GM19324 (cell line): ENCODE measurements around the gene CADPS2.
A peak's percentile ranks its signal among the peaks of the same experiment; 100 is the strongest.

Experiments
- ATAC-seq: cut with Tn5 transposase; IDR thresholded peaks from one replicate; pipeline ENCODE4 v1.9.1; 2021; ENCODE audit warnings: mild to moderate bottlenecking, moderate library complexity; ENCODE audit not compliant: unreplicated experiment, low FRiP score

Gene CADPS2

DNA sequence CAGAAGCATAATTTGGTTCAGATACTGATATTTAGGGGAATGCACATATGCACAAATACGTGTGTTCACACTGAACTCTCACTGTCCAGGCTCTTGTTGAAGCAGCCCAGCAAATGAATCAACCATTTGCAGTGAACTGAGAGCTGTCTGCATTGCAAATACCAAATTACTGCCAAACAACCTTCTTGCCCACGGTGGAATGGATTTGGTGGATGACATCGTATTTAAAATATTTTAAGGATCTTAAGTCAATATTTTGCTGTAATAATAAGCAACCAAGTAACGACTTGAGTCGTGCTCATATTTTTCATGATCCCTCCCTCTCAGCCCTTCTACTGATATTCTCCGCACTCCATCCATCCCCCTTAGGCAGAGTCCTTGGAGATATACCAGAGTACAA lies 473.8 kb downstream of the CADPS2 start:
- no peak for ATAC-seq

GRCh38 chr7:122407195-122407594 lies 479.1 kb downstream of the CADPS2 start:
- no peak for ATAC-seq

DNA sequence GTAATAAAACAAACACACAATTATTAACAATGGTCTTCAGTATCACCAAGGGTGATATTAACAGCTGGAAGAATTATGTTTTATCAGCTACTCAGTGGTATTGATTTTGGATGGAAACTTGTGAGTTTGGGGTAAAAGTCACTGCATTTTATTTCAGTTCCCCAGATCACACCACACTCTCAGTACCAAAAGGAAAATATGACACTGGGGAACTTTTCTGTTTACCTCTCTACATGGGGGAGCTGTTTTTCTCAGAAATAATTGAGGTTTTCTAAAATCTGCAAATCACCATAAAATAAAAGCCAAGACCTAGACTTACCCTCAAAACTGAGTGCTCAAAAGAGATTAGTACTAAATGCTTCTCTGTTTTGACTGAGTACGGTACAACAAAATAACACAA lies 483.1 kb downstream of the CADPS2 start:
- ATAC-seq, result no peak

- ATAC-seq, result no peak
Measured at GRCh38 chr7:122402235-122402634, 484.0 kb downstream of the CADPS2 start.

DNA sequence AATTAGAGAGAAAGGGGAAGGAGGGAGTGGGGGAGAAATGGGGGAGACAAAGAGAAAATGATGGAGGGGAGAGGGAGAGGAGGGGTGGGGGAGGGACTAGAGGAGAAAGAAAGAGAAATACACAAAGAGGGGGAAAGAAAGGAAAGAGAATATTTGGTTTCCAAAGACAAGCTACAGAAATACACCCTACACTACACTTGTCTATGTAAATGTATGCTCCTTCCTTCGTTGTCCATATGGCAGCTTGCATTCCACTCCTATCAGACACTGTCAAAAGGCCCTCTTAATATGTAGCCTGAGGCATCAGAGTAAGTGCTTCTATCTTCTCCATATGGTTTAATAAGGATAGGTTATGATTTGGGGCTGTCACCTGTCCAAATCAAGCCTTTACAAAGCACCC lies 488.9 kb downstream of the CADPS2 start:
- ATAC-seq, result no peak

- ATAC-seq, result no peak
Measured at GRCh38 chr7:122394512-122394911, 491.7 kb downstream of the CADPS2 start.

- no peak for ATAC-seq
Measured at GRCh38 chr7:122384528-122384927, 501.7 kb downstream of the CADPS2 start.

GRCh38 chr7:122383934-122384333 lies 502.3 kb downstream of the CADPS2 start:
- peak; percentile 61 for ATAC-seq

DNA sequence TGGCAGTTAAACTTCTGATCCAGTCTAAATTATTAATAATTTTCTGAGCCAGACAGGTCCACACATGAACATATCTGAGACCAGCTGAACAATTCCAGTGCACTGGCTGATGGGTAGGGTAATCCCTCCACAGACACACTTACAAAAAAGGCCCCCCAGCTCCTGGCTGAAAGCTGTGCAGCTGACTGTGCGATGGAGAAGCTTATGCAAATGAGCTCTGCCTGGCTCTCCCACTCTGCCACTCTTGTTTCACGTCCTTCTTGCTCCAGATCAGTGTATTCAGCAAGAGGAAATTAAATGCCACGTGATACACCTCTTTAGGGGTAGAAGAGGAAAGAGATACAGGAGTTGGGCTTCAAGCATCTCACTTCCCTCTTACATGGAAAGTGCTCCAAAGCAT lies 505.3 kb downstream of the CADPS2 start:
- ATAC-seq, result no peak

DNA sequence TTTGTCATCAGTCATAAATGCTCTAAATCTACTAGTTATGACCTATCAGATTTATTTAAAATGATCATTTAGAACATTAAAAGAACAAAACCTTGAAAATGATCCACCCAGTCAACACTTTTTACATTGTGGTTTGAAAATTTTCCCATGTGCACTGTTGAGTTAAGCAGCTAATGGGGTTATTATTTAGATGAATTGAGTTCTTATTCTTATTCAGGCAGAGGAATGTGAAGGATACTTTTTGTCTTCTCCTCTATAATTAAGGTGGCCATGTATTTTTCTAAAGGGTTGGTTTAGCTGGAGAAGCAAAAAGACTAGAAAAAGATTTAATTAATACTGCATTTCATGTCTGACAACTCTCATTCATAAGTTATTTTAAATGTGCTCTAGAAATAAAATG lies 506.8 kb downstream of the CADPS2 start:
- no peak for ATAC-seq

GRCh38 chr7:122369756-122370155 lies 516.5 kb downstream of the CADPS2 start:
- no peak for ATAC-seq

GRCh38 chr7:122364761-122365280 lies 521.4 kb downstream of the CADPS2 start:
- ATAC-seq, result no peak

DNA sequence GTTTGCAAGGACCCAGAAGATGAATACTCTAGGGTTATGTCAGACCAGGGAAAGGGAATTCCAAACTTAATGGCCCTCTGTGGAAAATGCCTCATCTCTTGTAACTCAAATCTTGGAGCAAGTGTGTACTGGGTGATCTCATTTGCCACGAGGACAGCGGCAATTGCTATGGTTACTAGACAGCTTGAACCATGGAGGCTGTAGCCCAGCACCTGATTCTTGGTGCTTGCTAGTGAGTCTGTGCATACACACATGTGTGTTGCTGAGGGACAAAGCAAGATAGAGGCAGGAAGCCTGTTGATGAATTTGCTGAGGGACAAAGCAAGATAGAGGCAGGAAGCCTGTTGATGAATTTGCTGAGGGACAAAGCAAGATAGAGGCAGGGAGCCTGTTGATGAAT lies 523.1 kb downstream of the CADPS2 start:
- no peak for ATAC-seq

GRCh38 chr7:122362473-122362872 lies 523.8 kb downstream of the CADPS2 start:
- ATAC-seq, result no peak

- ATAC-seq, result no peak
Measured at GRCh38 chr7:122354656-122355055, 531.6 kb downstream of the CADPS2 start.

- no peak for ATAC-seq
Measured at GRCh38 chr7:122352454-122352853, 533.8 kb downstream of the CADPS2 start.

DNA sequence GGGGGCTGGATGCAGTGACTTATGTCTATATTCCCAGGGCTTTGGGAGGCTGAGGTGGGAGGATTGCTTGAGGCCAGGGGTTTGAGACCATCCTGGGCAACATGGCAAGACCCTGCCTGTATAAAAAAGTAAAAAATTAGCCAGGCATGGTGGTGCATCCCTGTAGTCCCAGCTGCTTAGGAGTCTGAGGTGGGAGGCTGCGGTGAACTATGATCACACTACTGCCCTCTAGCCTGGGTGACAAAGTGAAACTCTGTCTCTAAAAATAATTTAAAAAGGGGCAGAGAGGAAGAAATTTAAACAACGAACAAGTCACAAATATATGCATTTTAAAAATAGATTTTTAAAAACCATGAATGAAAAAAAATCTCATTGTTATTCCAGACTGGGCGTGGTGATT lies 535.6 kb downstream of the CADPS2 start:
- no peak for ATAC-seq

DNA sequence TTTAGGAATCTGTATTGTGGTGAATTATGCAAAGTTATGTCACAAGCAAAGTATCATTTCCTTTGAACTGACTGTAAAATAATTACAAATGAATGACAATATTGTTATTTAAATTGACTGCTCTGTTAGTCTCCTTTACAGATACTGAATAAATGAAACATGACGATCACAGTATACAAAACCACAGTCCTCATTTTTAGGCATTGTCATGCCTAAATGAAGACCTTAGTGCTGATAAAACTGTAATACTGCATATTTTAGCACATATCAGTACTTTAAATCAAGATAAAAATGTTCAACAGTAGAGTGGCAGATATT lies 542.0 kb downstream of the CADPS2 start:
- ATAC-seq, result no peak

DNA sequence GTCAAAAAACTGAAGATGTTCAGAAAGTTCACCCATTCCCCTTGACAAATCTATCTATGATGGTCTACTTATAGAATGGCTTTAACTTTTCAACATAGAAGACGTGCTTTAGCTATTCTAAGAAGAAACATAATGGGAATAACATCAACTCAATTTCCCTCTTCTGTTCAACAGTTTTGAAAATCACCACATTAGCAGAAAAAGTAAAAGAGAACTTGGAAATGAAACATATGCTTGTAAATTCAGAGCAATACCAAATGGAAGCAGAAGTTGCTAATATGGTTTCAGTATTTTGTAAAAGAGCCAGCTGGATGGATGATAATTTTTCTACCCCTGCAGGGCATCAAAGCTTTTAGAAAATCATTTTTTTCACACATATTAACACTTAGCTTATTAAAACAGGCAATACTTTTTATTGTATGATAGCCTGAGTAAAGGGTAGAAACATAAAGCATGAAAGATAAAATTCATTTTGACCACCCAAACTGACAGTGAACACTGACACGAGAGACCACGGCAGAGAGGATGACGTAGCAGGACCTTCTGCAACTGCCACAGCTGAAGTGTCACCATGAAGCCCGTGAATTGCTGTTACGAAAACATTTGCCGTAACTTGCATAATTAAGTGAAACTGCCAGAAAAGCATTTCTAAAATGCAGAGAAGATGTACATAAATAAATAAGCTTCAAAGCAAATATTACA lies 542.5 kb downstream of the CADPS2 start:
- no peak for ATAC-seq

DNA sequence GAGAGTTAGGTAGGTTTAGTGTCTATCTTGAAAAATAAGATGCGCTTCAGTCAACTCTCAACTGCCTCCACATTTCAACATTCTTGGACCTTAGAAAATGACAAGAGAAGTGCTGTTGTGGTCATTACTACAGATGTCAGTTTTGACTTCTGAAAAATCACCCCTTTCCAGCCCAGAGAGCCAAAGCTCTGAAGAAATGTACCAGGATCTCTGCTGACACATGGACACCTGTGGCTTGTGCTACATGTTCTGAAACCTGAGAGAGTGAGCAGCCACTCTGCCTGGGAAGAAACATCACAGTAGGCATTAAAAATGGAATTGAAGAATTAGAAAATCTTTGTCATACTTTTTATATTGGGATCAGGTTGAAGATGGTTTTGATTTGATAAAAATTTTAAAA lies 545.8 kb downstream of the CADPS2 start:
- ATAC-seq, result no peak

GRCh38 chr7:122339145-122339904 lies 546.9 kb downstream of the CADPS2 start:
- ATAC-seq, result no peak

GRCh38 chr7:122337011-122337410 lies 549.2 kb downstream of the CADPS2 start:
- ATAC-seq, result no peak
